Naive B cell (primary cell): ENCODE measurements around the gene KIF1B. TPM values are rescaled to one million over a fixed set of nuclear protein-coding genes. Genes with fewer than 3 reads are reported as not detected.
"Not testable (repeated sequence)": the region's sequence is repeated elsewhere in the genome, so short reads cannot be mapped to it uniquely, and the experiment has no call there.

Experiments used
- ATAC-seq, 2 donors: fragments of 150-1000 bp; cut with Tn5 transposase; 2 replicates each; pipeline ENCODE4 v1.10.0; 2021; ENCODE audit warnings: low read depth in 2 of 2, mild to moderate bottlenecking in 2 of 2, moderate library complexity in 2 of 2
- DNase-seq: peaks from one replicate; pipeline ENCODE4 v3.0.0; 2022
- H3K27ac Mint-ChIP-seq, 6 donors: one replicate each; pipeline ENCODE4 v1.8.0; 2020 to 2022; ENCODE audit warnings: mild to moderate bottlenecking in 6 of 6, mixed read lengths in 6 of 6, moderate library complexity in 5 of 6, inconsistent platforms in 2 of 6
- H3K27me3 Mint-ChIP-seq, 3 donors: one replicate each; pipeline ENCODE4 v1.8.0; 2021 to 2022; ENCODE audit warnings: mixed read lengths in 3 of 3, mild to moderate bottlenecking in 1 of 3
- H3K36me3 Mint-ChIP-seq, 2 donors: one replicate each; pipeline ENCODE4 v1.8.0; 2020 to 2022; ENCODE audit warnings: mixed read lengths in 2 of 2, inconsistent platforms in 1 of 2, mild to moderate bottlenecking in 1 of 2
- H3K4me1 Mint-ChIP-seq, 3 donors: one replicate each; pipeline ENCODE4 v1.8.0; 2020 to 2022; ENCODE audit warnings: mixed read lengths in 3 of 3, inconsistent platforms in 1 of 3, mild to moderate bottlenecking in 1 of 3, moderate library complexity in 1 of 3
- H3K4me3 Mint-ChIP-seq, 8 donors: one replicate each; pipeline ENCODE4 v1.8.0; 2020 to 2022; ENCODE audit warnings: mild to moderate bottlenecking in 8 of 8, mixed read lengths in 8 of 8, moderate library complexity in 8 of 8, inconsistent platforms in 2 of 8
- H3K9me3 Mint-ChIP-seq, 7 donors: one replicate each; pipeline ENCODE4 v1.8.0; 2020 to 2022; ENCODE audit warnings: mixed read lengths in 7 of 7, mild to moderate bottlenecking in 5 of 7, inconsistent platforms in 2 of 7, moderate library complexity in 1 of 7
- polyA plus RNA-seq, 6 donors: library from polyadenylated mRNA; unstranded; fragments of 300-500 nt; fragmentation: Illumina TruSeq; gene quantifications; one replicate each; pipeline ENCODE4 v1.2.3, GENCODE V29; 2021; ENCODE audit warnings: low read depth in 6 of 6

KIF1B gene
- polyA plus RNA-seq, 6 donors from 2014 or later: 0.84 to 2.0 (median 1.4) TPM

GRCh38 chr1:10253149-10253548 is 42.8 kb downstream of the KIF1B start:
- Mint-ChIP-seq H3K9me3 (no peaks in the 10 kb centered on the region), H3K27ac (no peak overlapping the region), H3K4me1 (peaks cover 0 to 8% (median 0%) of the 10 kb centered on the region in 3 donors), H3K36me3 (no peaks in the 10 kb centered on the region), H3K4me3 (no peak overlapping the region), H3K27me3 (no peaks in the 10 kb centered on the region)
- no peak for DNase-seq
- ATAC-seq: no peak

- H3K4me1 Mint-ChIP-seq: peaks cover 0 to 4% (median 0%) of the 10 kb centered on the region in 3 donors
- H3K9me3 Mint-ChIP-seq: no peaks in the 10 kb centered on the region
- no peak overlapping the region for H3K27ac Mint-ChIP-seq
- no peaks in the 10 kb centered on the region for H3K36me3 Mint-ChIP-seq
- DNase-seq (no peak), ATAC-seq (no peak)
- no peak overlapping the region for H3K4me3 Mint-ChIP-seq
- no peaks in the 10 kb centered on the region for H3K27me3 Mint-ChIP-seq
Observed at GRCh38 chr1:10253755-10254154, 43.4 kb downstream of the KIF1B start.

GRCh38 chr1:10257851-10258250 is 47.5 kb downstream of the KIF1B start:
- Mint-ChIP-seq H3K4me1 (peaks cover 0 to 4% (median 0%) of the 10 kb centered on the region in 3 donors), H3K27ac (peak overlapping the region in 1 of 6 donors; percentile 41), H3K36me3 (peaks cover 0 to 5% of the 10 kb centered on the region in 2 donors), H3K27me3 (no peaks in the 10 kb centered on the region), H3K4me3 (no peak overlapping the region), H3K9me3 (no peaks in the 10 kb centered on the region)
- ATAC-seq (no peak), DNase-seq (no peak)

- not testable (repeated sequence) for H3K27me3 Mint-ChIP-seq, H3K9me3 Mint-ChIP-seq, H3K4me3 Mint-ChIP-seq, DNase-seq, H3K4me1 Mint-ChIP-seq, ATAC-seq, H3K36me3 Mint-ChIP-seq
- H3K27ac Mint-ChIP-seq: peak overlapping the region in 1 of 6 donors; percentile 47
Observed at GRCh38 chr1:10259547-10259946, 49.2 kb downstream of the KIF1B start.

GRCh38 chr1:10263450-10264082 is 53.2 kb downstream of the KIF1B start:
- no peak for DNase-seq
- Mint-ChIP-seq H3K4me3 (no peak overlapping the region), H3K36me3 (peaks cover 0 to 5% of the 10 kb centered on the region in 2 donors), H3K4me1 (peaks cover 0 to 4% (median 0%) of the 10 kb centered on the region in 3 donors), H3K9me3 (no peaks in the 10 kb centered on the region), H3K27me3 (no peaks in the 10 kb centered on the region), H3K27ac (peak overlapping the region in 2 of 6 donors; percentile 15 to 27)
- ATAC-seq: no peak

GRCh38 chr1:10265027-10265426 is 54.7 kb downstream of the KIF1B start:
- Mint-ChIP-seq H3K4me1 (peaks cover 0 to 4% (median 0%) of the 10 kb centered on the region in 3 donors), H3K4me3 (no peak overlapping the region), H3K27me3 (no peaks in the 10 kb centered on the region), H3K27ac (no peak overlapping the region), H3K9me3 (no peaks in the 10 kb centered on the region), H3K36me3 (peaks cover 0 to 5% of the 10 kb centered on the region in 2 donors)
- ATAC-seq (no peak), DNase-seq (no peak)

- Mint-ChIP-seq H3K4me1 (peaks cover 0 to 4% (median 0%) of the 10 kb centered on the region in 3 donors), H3K27ac (no peak overlapping the region), H3K36me3 (peaks cover 0 to 5% of the 10 kb centered on the region in 2 donors), H3K27me3 (no peaks in the 10 kb centered on the region), H3K9me3 (no peaks in the 10 kb centered on the region), H3K4me3 (no peak overlapping the region)
- DNase-seq (no peak), ATAC-seq (no peak)
Observed at GRCh38 chr1:10265900-10266299, 55.5 kb downstream of the KIF1B start.

GRCh38 chr1:10267319-10267718 is 56.9 kb downstream of the KIF1B start:
- H3K27ac Mint-ChIP-seq: no peak overlapping the region
- H3K4me3 Mint-ChIP-seq: no peak overlapping the region
- no peaks in the 10 kb centered on the region for H3K9me3 Mint-ChIP-seq
- H3K27me3 Mint-ChIP-seq: no peaks in the 10 kb centered on the region
- peaks cover 0 to 4% (median 0%) of the 10 kb centered on the region in 3 donors for H3K4me1 Mint-ChIP-seq
- DNase-seq (no peak), ATAC-seq (no peak)
- no peaks in the 10 kb centered on the region for H3K36me3 Mint-ChIP-seq

GRCh38 chr1:10267921-10268320 is 57.6 kb downstream of the KIF1B start:
- no peak for DNase-seq
- no peaks in the 10 kb centered on the region for H3K36me3 Mint-ChIP-seq

GRCh38 chr1:10271090-10271489 is 60.7 kb downstream of the KIF1B start:
- Mint-ChIP-seq H3K4me3 (no peak overlapping the region), H3K27me3 (no peaks in the 10 kb centered on the region), H3K27ac (no peak overlapping the region), H3K9me3 (no peaks in the 10 kb centered on the region), H3K4me1 (no peaks in the 10 kb centered on the region), H3K36me3 (no peaks in the 10 kb centered on the region)
- no peak for DNase-seq
- ATAC-seq: no peak

More at GRCh38 chr1:10267921-10268320, 57.6 kb downstream of the KIF1B start:
- no peak for ATAC-seq
- Mint-ChIP-seq H3K27ac (no peak overlapping the region), H3K4me3 (no peak overlapping the region), H3K4me1 (peaks cover 0 to 4% (median 0%) of the 10 kb centered on the region in 3 donors), H3K27me3 (no peaks in the 10 kb centered on the region), H3K9me3 (no peaks in the 10 kb centered on the region)

GRCh38 chr1:10271869-10272268 is 61.5 kb downstream of the KIF1B start:
- H3K27me3 Mint-ChIP-seq: no peaks in the 10 kb centered on the region
- peaks cover 0 to 4% of the 10 kb centered on the region in 2 donors for H3K36me3 Mint-ChIP-seq
- H3K4me3 Mint-ChIP-seq: no peak overlapping the region
- no peaks in the 10 kb centered on the region for H3K4me1 Mint-ChIP-seq
- DNase-seq (no peak), ATAC-seq (no peak)
- H3K9me3 Mint-ChIP-seq: no peaks in the 10 kb centered on the region
- H3K27ac Mint-ChIP-seq: no peak overlapping the region

- Mint-ChIP-seq H3K27ac (no peak overlapping the region), H3K4me1 (no peaks in the 10 kb centered on the region)
- no peak for ATAC-seq
Observed at GRCh38 chr1:10272274-10272673, 61.9 kb downstream of the KIF1B start.

GRCh38 chr1:10278880-10279279 is 68.5 kb downstream of the KIF1B start:
- Mint-ChIP-seq H3K4me1 (no peaks in the 10 kb centered on the region), H3K27ac (no peak overlapping the region), H3K27me3 (no peaks in the 10 kb centered on the region), H3K4me3 (no peak overlapping the region), H3K9me3 (no peaks in the 10 kb centered on the region), H3K36me3 (peaks cover 0 to 16% of the 10 kb centered on the region in 2 donors)
- ATAC-seq (no peak), DNase-seq (no peak)

More at GRCh38 chr1:10272274-10272673, 61.9 kb downstream of the KIF1B start:
- Mint-ChIP-seq H3K27me3 (no peaks in the 10 kb centered on the region), H3K4me3 (no peak overlapping the region), H3K9me3 (no peaks in the 10 kb centered on the region), H3K36me3 (peaks cover 0 to 4% of the 10 kb centered on the region in 2 donors)
- DNase-seq: no peak

- Mint-ChIP-seq H3K36me3 (peaks cover 0 to 21% of the 10 kb centered on the region in 2 donors), H3K4me3 (no peak overlapping the region), H3K27ac (no peak overlapping the region), H3K27me3 (no peaks in the 10 kb centered on the region), H3K4me1 (no peaks in the 10 kb centered on the region), H3K9me3 (no peaks in the 10 kb centered on the region)
- no peak for DNase-seq
- no peak for ATAC-seq
Observed at GRCh38 chr1:10280439-10281350, 70.3 kb downstream of the KIF1B start.
